Smooth muscle cell of trachea (primary cell): ENCODE data around the gene OR1N2. TPM values are rescaled to one million over a fixed set of nuclear protein-coding genes. Genes with fewer than 3 reads are reported as not detected.

Experiments used
- total RNA-seq: library from RNA; depleted of rRNA; stranded (reverse); fragments of >200 nt; gene quantifications from 2 replicates; pipeline ENCODE4 v1.2.1, GENCODE V29; 2014

Gene OR1N2
- not detected in 2 replicates for total RNA-seq

GRCh38 chr9:122552812-122553211, at the start of gene OR1N2:
TSS of gene OR1N2 (plus strand) at chr9:122553112. CDS start at chr9:122553212, 100 bp downstream.

GRCh38 chr9:122510502-122510901, 42.4 kb upstream of the OR1N2 start, which contains the start of gene OR1J2:
TSS of gene OR1J2 (plus strand) at chr9:122510802. CDS start at chr9:122510802, 0 bp downstream.

GRCh38 chr9:122518841-122519240, 34.1 kb upstream of the OR1N2 start, which contains the start of gene OR1J4:
TSS of gene OR1J4 (plus strand) at chr9:122519141. CDS start at chr9:122519141, 0 bp downstream.

GRCh38 chr9:122527193-122527592, 25.7 kb upstream of the OR1N2 start, which contains the start of gene OR1N1:
TSS of gene OR1N1 (minus strand) at chr9:122527293. CDS start at chr9:122527293, 0 bp downstream.

GRCh38 chr9:122583284-122583683, 30.4 kb downstream of the OR1N2 start, which contains the start of gene OR1L8:
TSS of gene OR1L8 (minus strand) at chr9:122583384. CDS start at chr9:122568477, 14,907 bp downstream.

Other genes starting within 250 kb of the OR1N2 start
- 44.8 and 67.8 TPM in 2 replicates for gene PTGS1, start 182.1 kb upstream of the OR1N2 start, total RNA-seq
- gene OR1J1, start 75.2 kb upstream of the OR1N2 start, total RNA-seq = not detected in 2 replicates
- gene OR1J2, start 42.3 kb upstream of the OR1N2 start, total RNA-seq = not detected in 2 replicates
- 0.17 TPM in 1 of 2 replicates, not detected in the other for gene OR1J4, start 34.0 kb upstream of the OR1N2 start, total RNA-seq
- gene OR1N1, start 25.8 kb upstream of the OR1N2 start, total RNA-seq = not detected in 2 replicates
- 0.15 TPM in 1 of 2 replicates, not detected in the other for gene OR1L8, start 30.3 kb downstream of the OR1N2 start, total RNA-seq
- gene OR1Q1, start 61.6 kb downstream of the OR1N2 start, total RNA-seq = not detected in 2 replicates
- gene OR1B1, start 104.5 kb downstream of the OR1N2 start, total RNA-seq = not detected in 2 replicates
- gene OR1L1, start 108.6 kb downstream of the OR1N2 start, total RNA-seq = not detected in 2 replicates
- not detected in 2 replicates for gene OR1L3, start 122.0 kb downstream of the OR1N2 start, total RNA-seq
- gene OR1L4, start 170.9 kb downstream of the OR1N2 start, total RNA-seq = not detected in 2 replicates
- not detected in 2 replicates for gene OR1L6, start 189.2 kb downstream of the OR1N2 start, total RNA-seq
- not detected in 2 replicates for gene OR5C1, start 235.8 kb downstream of the OR1N2 start, total RNA-seq
- gene OR1K1, start 247.0 kb downstream of the OR1N2 start, total RNA-seq = not detected in 2 replicates